HG03575 (cell line): ENCODE data around the gene IPP.

ENCODE experiments used
- ATAC-seq: cut with Tn5 transposase; IDR thresholded peaks from one replicate; pipeline ENCODE4 v1.9.1; 2021; ENCODE audit not compliant: unreplicated experiment, insufficient number of reproducible peaks, low FRiP score; ENCODE audit errors: extremely low read depth

IPP gene

GRCh38 chr1:45659222-45659621, 91.2 kb downstream of the IPP start:
- ATAC-seq: no peak

- ATAC-seq: no peak
Observed at GRCh38 chr1:45658171-45658570, 92.3 kb downstream of the IPP start.

- no peak for ATAC-seq
Observed at GRCh38 chr1:45656573-45657226, 93.8 kb downstream of the IPP start.

- no peak for ATAC-seq
Observed at GRCh38 chr1:45654540-45655280, 95.7 kb downstream of the IPP start.
